K562 (cell line): ENCODE measurements around the gene ABCA4. TPM values are rescaled to one million over a fixed set of nuclear protein-coding genes. Genes with fewer than 3 reads are reported as not detected.

ENCODE experiments used
- CBX8 ChIP-seq: fragments of 200-600 bp; sonication (generic); IDR thresholded peaks from 2 replicates; pipeline ENCODE4 v1.6.1; 2012; ENCODE audit warnings: borderline replicate concordance, mixed run types, low read depth, mild to moderate bottlenecking, moderate library complexity, mixed read lengths, low read length, control low read depth, inconsistent platforms; ENCODE audit not compliant: poor library complexity, severe bottlenecking; ENCODE audit errors: extremely low read depth
- HNRNPK ChIP-seq: fragments of 200-400 bp; formaldehyde crosslinking; IDR thresholded peaks from one replicate; pipeline ENCODE4 v1.6.1; 2018; ENCODE audit warnings: mild to moderate bottlenecking, low read depth, low read length; ENCODE audit not compliant: poor library complexity, severe bottlenecking
- NBN ChIP-seq: fragments of 450-650 bp; IDR thresholded peaks from 2 replicates; pipeline ENCODE4 v1.6.1; 2016; ENCODE audit warnings: low read depth, mild to moderate bottlenecking
- ZC3H11A ChIP-seq: IDR thresholded peaks from 2 replicates; pipeline ENCODE4 v1.6.1; 2012; ENCODE audit warnings: low read depth, low read length, improper control_type of control experiment
- ZEB2 ChIP-seq: fragments of 450-650 bp; IDR thresholded peaks from 2 replicates; pipeline ENCODE4 v1.6.1; 2016
- ZNF263 ChIP-seq: sonication (generic); formaldehyde crosslinking; IDR thresholded peaks from 2 replicates; pipeline ENCODE4 v1.8.0; 2022; ENCODE audit warnings: mild to moderate bottlenecking, missing genetic modification reagents, borderline replicate concordance
- ZNF668 ChIP-seq: fragments of 250-450 bp; sonication (Bioruptor Pico); IDR thresholded peaks from 2 replicates; pipeline ENCODE4 v1.8.0; 2022; ENCODE audit warnings: mild to moderate bottlenecking, inconsistent platforms
- polyA plus RNA-seq, 8 experiments: library from polyadenylated mRNA; depleted of rRNA in 4 of 8; stranded (reverse) in 5 of 8; unstranded in 3 of 8; fragments of >200 nt; fragmentation: Nextera tagmentation in 2 of 8; fragmentation: Illumina TruSeq in 1 of 8; extraction: Ambion mirVana in 2 of 8; extraction: Trizol in 1 of 8; gene quantifications; 2 replicates each; pipeline versions ENCODE4 v1.2.1 to v1.2.3, GENCODE V29; 2011 to 2014; ENCODE audit warnings: inconsistent platforms in 1 of 8, missing spikeins in 1 of 8
- total RNA-seq, 7 experiments: library from RNA; depleted of rRNA in 6 of 7; stranded (reverse); fragments of >200 nt in 6 of 7; fragmentation: Illumina TruSeq in 2 of 7; extraction: Trizol in 2 of 7; gene quantifications; 2 replicates each; pipeline versions ENCODE4 v1.2.1 to v1.2.3, GENCODE V29; 2011 to 2021; ENCODE audit warnings: low replicate concordance in 1 of 7
- TF ChIP-seq, protein P1 (sequence below): fragments of 450-650 bp; IDR thresholded peaks from 2 replicates; pipeline ENCODE4 v1.6.1; 2016; ENCODE audit warnings: missing biosample characterization, missing genetic modification characterization
- TF ChIP-seq, protein P2 (sequence below): sonication (generic); formaldehyde crosslinking; IDR thresholded peaks from 2 replicates; pipeline ENCODE4 v1.8.1; 2022; ENCODE audit warnings: missing genetic modification reagents
- TF ChIP-seq, protein P3 (sequence below): fragments of 250-450 bp; sonication (Bioruptor Pico); IDR thresholded peaks from 2 replicates; pipeline ENCODE4 v1.8.0; 2022; ENCODE audit warnings: moderate library complexity, mild to moderate bottlenecking, inconsistent platforms
- TF ChIP-seq, protein P4 (sequence below): fragments of 450-650 bp; IDR thresholded peaks from 2 replicates; pipeline ENCODE4 v1.6.1; 2018; ENCODE audit not compliant: partially characterized antibody
- TF ChIP-seq, protein P5 (sequence below): fragments of 450-650 bp; IDR thresholded peaks from 2 replicates; pipeline ENCODE4 v1.6.1; 2017; ENCODE audit warnings: antibody characterized with exemption, mild to moderate bottlenecking
- TF ChIP-seq, protein P6 (sequence below): fragments of 200-800 bp; sonication (Bioruptor generic); IDR thresholded peaks from 2 replicates; pipeline ENCODE4 v1.6.1; 2017; ENCODE audit warnings: missing genetic modification characterization, missing compliant biosample characterization

ABCA4 gene
- total and polyA plus RNA-seq, 9 of the 15 experiments (the other 6 are each of a cell fraction or from before 2014, with no cell fraction given): 0.01 to 0.04 TPM; not detected in 7

DNA sequence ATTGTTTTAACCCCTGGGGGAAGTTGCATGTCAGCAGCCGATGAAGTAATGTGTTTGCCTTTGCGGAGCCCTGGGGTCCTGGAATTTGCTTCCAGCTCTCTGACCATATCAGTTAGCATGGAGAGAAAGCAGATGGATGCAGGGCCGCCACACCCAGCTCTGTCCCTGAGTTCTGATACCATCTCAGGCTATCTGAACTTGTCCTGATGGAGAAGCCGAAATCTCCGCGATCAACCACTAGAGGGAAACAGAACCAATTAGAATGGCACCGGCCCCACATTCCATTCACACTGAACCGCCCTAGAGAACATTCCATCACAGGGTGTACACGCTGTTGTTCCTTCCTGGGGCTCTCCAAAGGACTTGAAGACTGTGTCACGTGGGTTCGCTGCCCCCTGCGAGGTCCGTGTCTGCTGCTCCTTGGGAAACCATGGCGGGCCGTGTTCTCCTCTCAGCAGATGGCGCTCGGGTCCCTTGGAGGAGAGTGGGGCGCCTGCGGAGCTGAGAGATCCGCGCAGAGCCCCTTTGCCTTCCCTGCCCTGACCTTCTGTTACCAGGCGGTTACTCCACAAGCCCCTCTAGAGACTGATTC is 75.4 kb downstream of the ABCA4 start (continued):
- TF ChIP-seq, protein P1, sequence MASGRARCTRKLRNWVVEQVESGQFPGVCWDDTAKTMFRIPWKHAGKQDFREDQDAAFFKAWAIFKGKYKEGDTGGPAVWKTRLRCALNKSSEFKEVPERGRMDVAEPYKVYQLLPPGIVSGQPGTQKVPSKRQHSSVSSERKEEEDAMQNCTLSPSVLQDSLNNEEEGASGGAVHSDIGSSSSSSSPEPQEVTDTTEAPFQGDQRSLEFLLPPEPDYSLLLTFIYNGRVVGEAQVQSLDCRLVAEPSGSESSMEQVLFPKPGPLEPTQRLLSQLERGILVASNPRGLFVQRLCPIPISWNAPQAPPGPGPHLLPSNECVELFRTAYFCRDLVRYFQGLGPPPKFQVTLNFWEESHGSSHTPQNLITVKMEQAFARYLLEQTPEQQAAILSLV (tag): no peak
- TF ChIP-seq HNRNPK (no peak), ZNF263 (CRISPR knock-in tag) (no peak), NBN (no peak), CBX8 (no peak), ZNF668 (CRISPR knock-in tag) (no peak), ZEB2 (0 out of 2 replicates have a peak, but pooled peaks have one; percentile 26), ZC3H11A (no peak)
- TF ChIP-seq, protein P2, sequence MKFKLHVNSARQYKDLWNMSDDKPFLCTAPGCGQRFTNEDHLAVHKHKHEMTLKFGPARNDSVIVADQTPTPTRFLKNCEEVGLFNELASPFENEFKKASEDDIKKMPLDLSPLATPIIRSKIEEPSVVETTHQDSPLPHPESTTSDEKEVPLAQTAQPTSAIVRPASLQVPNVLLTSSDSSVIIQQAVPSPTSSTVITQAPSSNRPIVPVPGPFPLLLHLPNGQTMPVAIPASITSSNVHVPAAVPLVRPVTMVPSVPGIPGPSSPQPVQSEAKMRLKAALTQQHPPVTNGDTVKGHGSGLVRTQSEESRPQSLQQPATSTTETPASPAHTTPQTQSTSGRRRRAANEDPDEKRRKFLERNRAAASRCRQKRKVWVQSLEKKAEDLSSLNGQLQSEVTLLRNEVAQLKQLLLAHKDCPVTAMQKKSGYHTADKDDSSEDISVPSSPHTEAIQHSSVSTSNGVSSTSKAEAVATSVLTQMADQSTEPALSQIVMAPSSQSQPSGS (CRISPR knock-in tag): no peak
- TF ChIP-seq, protein P3, sequence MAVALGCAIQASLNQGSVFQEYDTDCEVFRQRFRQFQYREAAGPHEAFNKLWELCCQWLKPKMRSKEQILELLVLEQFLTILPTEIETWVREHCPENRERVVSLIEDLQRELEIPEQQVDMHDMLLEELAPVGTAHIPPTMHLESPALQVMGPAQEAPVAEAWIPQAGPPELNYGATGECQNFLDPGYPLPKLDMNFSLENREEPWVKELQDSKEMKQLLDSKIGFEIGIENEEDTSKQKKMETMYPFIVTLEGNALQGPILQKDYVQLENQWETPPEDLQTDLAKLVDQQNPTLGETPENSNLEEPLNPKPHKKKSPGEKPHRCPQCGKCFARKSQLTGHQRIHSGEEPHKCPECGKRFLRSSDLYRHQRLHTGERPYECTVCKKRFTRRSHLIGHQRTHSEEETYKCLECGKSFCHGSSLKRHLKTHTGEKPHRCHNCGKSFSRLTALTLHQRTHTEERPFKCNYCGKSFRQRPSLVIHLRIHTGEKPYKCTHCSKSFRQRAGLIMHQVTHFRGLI: no peak
- TF ChIP-seq, protein P4, sequence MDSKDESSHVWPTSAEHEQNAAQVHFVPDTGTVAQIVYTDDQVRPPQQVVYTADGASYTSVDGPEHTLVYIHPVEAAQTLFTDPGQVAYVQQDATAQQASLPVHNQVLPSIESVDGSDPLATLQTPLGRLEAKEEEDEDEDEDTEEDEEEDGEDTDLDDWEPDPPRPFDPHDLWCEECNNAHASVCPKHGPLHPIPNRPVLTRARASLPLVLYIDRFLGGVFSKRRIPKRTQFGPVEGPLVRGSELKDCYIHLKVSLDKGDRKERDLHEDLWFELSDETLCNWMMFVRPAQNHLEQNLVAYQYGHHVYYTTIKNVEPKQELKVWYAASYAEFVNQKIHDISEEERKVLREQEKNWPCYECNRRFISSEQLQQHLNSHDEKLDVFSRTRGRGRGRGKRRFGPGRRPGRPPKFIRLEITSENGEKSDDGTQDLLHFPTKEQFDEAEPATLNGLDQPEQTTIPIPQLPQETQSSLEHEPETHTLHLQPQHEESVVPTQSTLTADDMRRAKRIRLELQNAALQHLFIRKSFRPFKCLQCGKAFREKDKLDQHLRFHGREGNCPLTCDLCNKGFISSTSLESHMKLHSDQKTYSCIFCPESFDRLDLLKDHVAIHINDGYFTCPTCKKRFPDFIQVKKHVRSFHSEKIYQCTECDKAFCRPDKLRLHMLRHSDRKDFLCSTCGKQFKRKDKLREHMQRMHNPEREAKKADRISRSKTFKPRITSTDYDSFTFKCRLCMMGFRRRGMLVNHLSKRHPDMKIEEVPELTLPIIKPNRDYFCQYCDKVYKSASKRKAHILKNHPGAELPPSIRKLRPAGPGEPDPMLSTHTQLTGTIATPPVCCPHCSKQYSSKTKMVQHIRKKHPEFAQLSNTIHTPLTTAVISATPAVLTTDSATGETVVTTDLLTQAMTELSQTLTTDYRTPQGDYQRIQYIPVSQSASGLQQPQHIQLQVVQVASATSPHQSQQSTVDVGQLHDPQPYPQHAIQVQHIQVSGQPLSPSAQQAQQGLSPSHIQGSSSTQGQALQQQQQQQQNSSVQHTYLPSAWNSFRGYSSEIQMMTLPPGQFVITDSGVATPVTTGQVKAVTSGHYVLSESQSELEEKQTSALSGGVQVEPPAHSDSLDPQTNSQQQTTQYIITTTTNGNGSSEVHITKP: no peak
- TF ChIP-seq, protein P5, sequence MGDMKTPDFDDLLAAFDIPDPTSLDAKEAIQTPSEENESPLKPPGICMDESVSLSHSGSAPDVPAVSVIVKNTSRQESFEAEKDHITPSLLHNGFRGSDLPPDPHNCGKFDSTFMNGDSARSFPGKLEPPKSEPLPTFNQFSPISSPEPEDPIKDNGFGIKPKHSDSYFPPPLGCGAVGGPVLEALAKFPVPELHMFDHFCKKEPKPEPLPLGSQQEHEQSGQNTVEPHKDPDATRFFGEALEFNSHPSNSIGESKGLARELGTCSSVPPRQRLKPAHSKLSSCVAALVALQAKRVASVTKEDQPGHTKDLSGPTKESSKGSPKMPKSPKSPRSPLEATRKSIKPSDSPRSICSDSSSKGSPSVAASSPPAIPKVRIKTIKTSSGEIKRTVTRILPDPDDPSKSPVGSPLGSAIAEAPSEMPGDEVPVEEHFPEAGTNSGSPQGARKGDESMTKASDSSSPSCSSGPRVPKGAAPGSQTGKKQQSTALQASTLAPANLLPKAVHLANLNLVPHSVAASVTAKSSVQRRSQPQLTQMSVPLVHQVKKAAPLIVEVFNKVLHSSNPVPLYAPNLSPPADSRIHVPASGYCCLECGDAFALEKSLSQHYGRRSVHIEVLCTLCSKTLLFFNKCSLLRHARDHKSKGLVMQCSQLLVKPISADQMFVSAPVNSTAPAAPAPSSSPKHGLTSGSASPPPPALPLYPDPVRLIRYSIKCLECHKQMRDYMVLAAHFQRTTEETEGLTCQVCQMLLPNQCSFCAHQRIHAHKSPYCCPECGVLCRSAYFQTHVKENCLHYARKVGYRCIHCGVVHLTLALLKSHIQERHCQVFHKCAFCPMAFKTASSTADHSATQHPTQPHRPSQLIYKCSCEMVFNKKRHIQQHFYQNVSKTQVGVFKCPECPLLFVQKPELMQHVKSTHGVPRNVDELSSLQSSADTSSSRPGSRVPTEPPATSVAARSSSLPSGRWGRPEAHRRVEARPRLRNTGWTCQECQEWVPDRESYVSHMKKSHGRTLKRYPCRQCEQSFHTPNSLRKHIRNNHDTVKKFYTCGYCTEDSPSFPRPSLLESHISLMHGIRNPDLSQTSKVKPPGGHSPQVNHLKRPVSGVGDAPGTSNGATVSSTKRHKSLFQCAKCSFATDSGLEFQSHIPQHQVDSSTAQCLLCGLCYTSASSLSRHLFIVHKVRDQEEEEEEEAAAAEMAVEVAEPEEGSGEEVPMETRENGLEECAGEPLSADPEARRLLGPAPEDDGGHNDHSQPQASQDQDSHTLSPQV: no peak
- TF ChIP-seq, protein P6, sequence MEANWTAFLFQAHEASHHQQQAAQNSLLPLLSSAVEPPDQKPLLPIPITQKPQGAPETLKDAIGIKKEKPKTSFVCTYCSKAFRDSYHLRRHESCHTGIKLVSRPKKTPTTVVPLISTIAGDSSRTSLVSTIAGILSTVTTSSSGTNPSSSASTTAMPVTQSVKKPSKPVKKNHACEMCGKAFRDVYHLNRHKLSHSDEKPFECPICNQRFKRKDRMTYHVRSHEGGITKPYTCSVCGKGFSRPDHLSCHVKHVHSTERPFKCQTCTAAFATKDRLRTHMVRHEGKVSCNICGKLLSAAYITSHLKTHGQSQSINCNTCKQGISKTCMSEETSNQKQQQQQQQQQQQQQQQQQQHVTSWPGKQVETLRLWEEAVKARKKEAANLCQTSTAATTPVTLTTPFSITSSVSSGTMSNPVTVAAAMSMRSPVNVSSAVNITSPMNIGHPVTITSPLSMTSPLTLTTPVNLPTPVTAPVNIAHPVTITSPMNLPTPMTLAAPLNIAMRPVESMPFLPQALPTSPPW (CRISPR knock-in tag): no peak
